Colonic mucosa (tissue), 4 donors: ENCODE results near the gene DDIAS. TPM values are rescaled to one million over a fixed set of nuclear protein-coding genes. Genes with fewer than 3 reads are reported as not detected.

Experiments used
- DNase-seq: peaks from one replicate; pipeline ENCODE4 v3.0.0-alpha.2; 2020
- H3K27ac ChIP-seq: fragments of 200-600 bp; one replicate; pipeline ENCODE4 v1.8.0; 2021
- H3K27me3 ChIP-seq: fragments of 200-600 bp; one replicate; pipeline ENCODE4 v1.8.0; 2021
- H3K36me3 ChIP-seq: fragments of 200-600 bp; one replicate; pipeline ENCODE4 v1.8.0; 2021
- H3K4me1 ChIP-seq: fragments of 200-600 bp; one replicate; pipeline ENCODE4 v1.8.0; 2021; ENCODE audit warnings: mild to moderate bottlenecking
- H3K4me3 ChIP-seq: fragments of 200-600 bp; one replicate; pipeline ENCODE4 v1.8.0; 2021
- H3K9ac ChIP-seq, 2 donors: one replicate each; pipeline ENCODE4 v1.7.0; 2013; ENCODE audit warnings: control low read depth in 2 of 2, low read depth in 2 of 2, low read length in 2 of 2
- H3K9me3 ChIP-seq: fragments of 200-600 bp; one replicate; pipeline ENCODE4 v1.8.0; 2021
- intact Hi-C: fragments of 100-400 bp; cut with DNase I; formaldehyde crosslinking; loops from one replicate; pipeline ENCODE4 v1.14.1; 2022
- total RNA-seq, 2 donors: library from RNA; stranded (reverse); fragmentation: NEBNext Ultra II Directional in 1 of 2; extraction: Animal tissue kit (Norgen Biotek cat#: 25700) in 1 of 2; gene quantifications; one replicate each; pipeline ENCODE4 v1.2.1, GENCODE V29; 2021
- TF ChIP-seq, protein P1 (sequence below): fragments of 200-600 bp; IDR thresholded peaks from one replicate; pipeline ENCODE4 v1.8.0; 2022; ENCODE audit warnings: antibody characterized with exemption, mild to moderate bottlenecking
- donor health status: healthy.
- donor health status: DM: no; HTN: no; CAD: no.
- donor health status: DM: no; HTN: no; CAD: no.

Gene DDIAS
- total RNA-seq, 2 donors from 2014 or later = 2.5 to 7.8 TPM

- Histone ChIP-seq H3K4me3 (no peak overlapping the region), H3K36me3 (no peaks in the 10 kb centered on the region), H3K9me3 (no peaks in the 10 kb centered on the region), H3K27me3 (no peaks in the 10 kb centered on the region), H3K9ac (no peak overlapping the region), H3K27ac (no peak overlapping the region), H3K4me1 (no peaks in the 10 kb centered on the region)
- TF ChIP-seq, protein P1, sequence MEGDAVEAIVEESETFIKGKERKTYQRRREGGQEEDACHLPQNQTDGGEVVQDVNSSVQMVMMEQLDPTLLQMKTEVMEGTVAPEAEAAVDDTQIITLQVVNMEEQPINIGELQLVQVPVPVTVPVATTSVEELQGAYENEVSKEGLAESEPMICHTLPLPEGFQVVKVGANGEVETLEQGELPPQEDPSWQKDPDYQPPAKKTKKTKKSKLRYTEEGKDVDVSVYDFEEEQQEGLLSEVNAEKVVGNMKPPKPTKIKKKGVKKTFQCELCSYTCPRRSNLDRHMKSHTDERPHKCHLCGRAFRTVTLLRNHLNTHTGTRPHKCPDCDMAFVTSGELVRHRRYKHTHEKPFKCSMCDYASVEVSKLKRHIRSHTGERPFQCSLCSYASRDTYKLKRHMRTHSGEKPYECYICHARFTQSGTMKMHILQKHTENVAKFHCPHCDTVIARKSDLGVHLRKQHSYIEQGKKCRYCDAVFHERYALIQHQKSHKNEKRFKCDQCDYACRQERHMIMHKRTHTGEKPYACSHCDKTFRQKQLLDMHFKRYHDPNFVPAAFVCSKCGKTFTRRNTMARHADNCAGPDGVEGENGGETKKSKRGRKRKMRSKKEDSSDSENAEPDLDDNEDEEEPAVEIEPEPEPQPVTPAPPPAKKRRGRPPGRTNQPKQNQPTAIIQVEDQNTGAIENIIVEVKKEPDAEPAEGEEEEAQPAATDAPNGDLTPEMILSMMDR = no peak
- no peak for DNase-seq
- intact Hi-C loops = no loop called here
Observed at GRCh38 chr11:82865841-82866240, 35.7 kb upstream of the DDIAS start.

- peak; percentile 86 for DNase-seq
- Histone ChIP-seq H3K27me3 (no peaks in the 10 kb centered on the region), H3K4me3 (no peak overlapping the region), H3K9me3 (no peaks in the 10 kb centered on the region), H3K36me3 (no peaks in the 10 kb centered on the region), H3K9ac (peak overlapping the region in 1 of 2 donors; percentile 9), H3K4me1 (no peaks in the 10 kb centered on the region), H3K27ac (no peak overlapping the region)
- intact Hi-C loops = no loop called here
- TF ChIP-seq, protein P1 = peak; percentile 52
Observed at GRCh38 chr11:82867495-82868082, 33.9 kb upstream of the DDIAS start.

GRCh38 chr11:82869657-82870056 is 31.9 kb upstream of the DDIAS start:
- Histone ChIP-seq H3K36me3 (no peaks in the 10 kb centered on the region), H3K4me1 (no peaks in the 10 kb centered on the region), H3K4me3 (no peak overlapping the region), H3K27ac (no peak overlapping the region), H3K9ac (no peak overlapping the region), H3K27me3 (no peaks in the 10 kb centered on the region), H3K9me3 (no peaks in the 10 kb centered on the region)
- TF ChIP-seq, protein P1 = no peak
- intact Hi-C loops = no loop called here
- DNase-seq = no peak

DNA sequence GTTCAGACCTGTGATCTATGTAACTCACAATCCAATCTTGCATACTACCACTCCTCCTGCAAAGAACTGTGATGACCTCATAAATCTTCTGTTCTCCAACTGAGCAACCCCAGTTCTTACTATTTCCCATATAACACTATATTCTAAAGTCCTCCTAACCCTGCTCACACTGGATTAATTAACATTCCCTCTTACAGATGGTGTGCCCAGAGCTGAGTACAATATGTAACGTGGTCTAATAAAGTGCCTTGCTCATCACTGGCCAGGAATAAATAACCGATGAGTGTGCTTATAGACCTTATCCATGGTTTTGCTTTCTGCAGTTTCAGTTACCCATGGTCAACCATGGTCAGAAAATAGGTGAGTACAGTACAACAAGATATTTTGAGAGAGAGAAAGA is 29.9 kb upstream of the DDIAS start:
- no peaks in the 10 kb centered on the region for H3K36me3 ChIP-seq
- intact Hi-C loops = no loop called here
- H3K9me3 ChIP-seq = no peaks in the 10 kb centered on the region
- no peak overlapping the region for H3K9ac ChIP-seq
- no peak overlapping the region for H3K27ac ChIP-seq
- no peaks in the 10 kb centered on the region for H3K4me1 ChIP-seq
- H3K4me3 ChIP-seq = no peak overlapping the region
- TF ChIP-seq, protein P1 = no peak
- no peaks in the 10 kb centered on the region for H3K27me3 ChIP-seq
- DNase-seq = no peak

GRCh38 chr11:82872377-82873150 is 29.0 kb upstream of the DDIAS start:
- no peak for DNase-seq
- H3K4me1 ChIP-seq = no peaks in the 10 kb centered on the region
- H3K27ac ChIP-seq = no peak overlapping the region
- H3K36me3 ChIP-seq = no peaks in the 10 kb centered on the region
- no peak overlapping the region for H3K9ac ChIP-seq
- H3K9me3 ChIP-seq = no peaks in the 10 kb centered on the region
- intact Hi-C loops = no loop called here
- TF ChIP-seq, protein P1 = no peak
- H3K4me3 ChIP-seq = no peak overlapping the region
- H3K27me3 ChIP-seq = no peaks in the 10 kb centered on the region
